ENCODE results near the gene BRCA2.

DNA sequence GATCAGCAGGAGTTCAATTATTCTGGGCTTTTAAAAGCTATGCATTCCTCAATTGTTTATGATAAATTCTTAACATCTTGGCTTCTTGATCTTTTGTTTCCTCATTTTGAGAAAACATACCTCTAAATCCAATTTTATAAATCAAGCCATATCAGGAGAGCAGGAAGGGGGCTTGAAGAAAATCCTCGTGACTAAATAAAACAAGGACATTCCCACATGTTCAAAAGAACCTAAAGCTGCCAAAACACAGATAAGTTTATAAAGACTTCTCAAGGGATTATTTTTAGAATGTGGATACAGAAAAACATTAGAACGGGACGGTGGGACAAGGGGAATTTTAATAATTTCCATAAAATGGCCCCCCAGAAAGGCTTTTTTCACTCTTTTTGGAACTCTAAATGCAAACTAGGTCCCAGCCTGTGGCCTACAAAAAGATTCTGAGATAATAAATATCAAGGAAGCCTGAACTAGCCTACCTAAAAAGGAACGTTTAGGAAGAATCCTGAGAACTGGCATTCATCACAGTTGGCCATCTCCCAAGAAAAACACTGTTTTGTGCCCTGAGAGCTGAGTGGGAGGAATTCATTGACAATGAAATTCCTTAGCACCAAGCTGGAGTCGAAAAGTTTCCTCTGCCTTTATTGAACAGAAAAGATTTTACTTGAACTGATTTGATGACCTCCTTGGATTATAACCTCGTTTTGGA is 30.2 kb upstream of the BRCA2 start:
- TF ChIP-seq EZH2 (IDR thresholded peaks at IDR 0.05; ENCODE audit: low read length, unreplicated experiment): no peak
- TF ChIP-seq, protein P1, sequence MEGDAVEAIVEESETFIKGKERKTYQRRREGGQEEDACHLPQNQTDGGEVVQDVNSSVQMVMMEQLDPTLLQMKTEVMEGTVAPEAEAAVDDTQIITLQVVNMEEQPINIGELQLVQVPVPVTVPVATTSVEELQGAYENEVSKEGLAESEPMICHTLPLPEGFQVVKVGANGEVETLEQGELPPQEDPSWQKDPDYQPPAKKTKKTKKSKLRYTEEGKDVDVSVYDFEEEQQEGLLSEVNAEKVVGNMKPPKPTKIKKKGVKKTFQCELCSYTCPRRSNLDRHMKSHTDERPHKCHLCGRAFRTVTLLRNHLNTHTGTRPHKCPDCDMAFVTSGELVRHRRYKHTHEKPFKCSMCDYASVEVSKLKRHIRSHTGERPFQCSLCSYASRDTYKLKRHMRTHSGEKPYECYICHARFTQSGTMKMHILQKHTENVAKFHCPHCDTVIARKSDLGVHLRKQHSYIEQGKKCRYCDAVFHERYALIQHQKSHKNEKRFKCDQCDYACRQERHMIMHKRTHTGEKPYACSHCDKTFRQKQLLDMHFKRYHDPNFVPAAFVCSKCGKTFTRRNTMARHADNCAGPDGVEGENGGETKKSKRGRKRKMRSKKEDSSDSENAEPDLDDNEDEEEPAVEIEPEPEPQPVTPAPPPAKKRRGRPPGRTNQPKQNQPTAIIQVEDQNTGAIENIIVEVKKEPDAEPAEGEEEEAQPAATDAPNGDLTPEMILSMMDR (conservative IDR thresholded peaks at IDR 0.05; ENCODE audit: low read depth, low read length): no peak

Measured in PC-3 (cell line).